GM23338 (cell line): ENCODE results near the gene FAM136A. TPM values are rescaled to one million over a fixed set of nuclear protein-coding genes. Genes with fewer than 3 reads are reported as not detected.

ENCODE experiments used
- ATAC-seq: fragments of 200-7000 bp; cut with Tn5 transposase; 3 replicates; pipeline ENCODE4 v1.9.1; 2020
- DNase-seq: peaks from one replicate; pipeline ENCODE4 v3.0.0-alpha.2; 2015; ENCODE audit warnings: low spot score
- H2AFZ ChIP-seq: fragments of 200-600 bp; sonication (generic); 2 replicates; pipeline ENCODE4 v1.8.0; 2016; ENCODE audit warnings: antibody characterized with exemption, mild to moderate bottlenecking, moderate library complexity
- H3F3A ChIP-seq: fragments of 200-600 bp; sonication (generic); replicated peaks from 2 replicates; pipeline ENCODE4 v1.8.0; 2017; ENCODE audit warnings: antibody characterized with exemption, mixed run types, low read depth
- H3K27ac ChIP-seq: fragments of 200-600 bp; sonication (generic); 2 replicates; pipeline ENCODE4 v1.6.1; 2016; ENCODE audit warnings: low read depth
- H3K27me3 ChIP-seq: fragments of 200-600 bp; sonication (generic); 2 replicates; pipeline ENCODE4 v1.8.0; 2016; ENCODE audit warnings: mild to moderate bottlenecking, mixed run types, moderate library complexity; ENCODE audit not compliant: insufficient read depth
- H3K36me3 ChIP-seq: fragments of 200-600 bp; sonication (generic); 2 replicates; pipeline ENCODE4 v1.8.0; 2016; ENCODE audit warnings: mild to moderate bottlenecking; ENCODE audit not compliant: insufficient read depth
- H3K4me1 ChIP-seq: fragments of 200-600 bp; sonication (generic); 2 replicates; pipeline ENCODE4 v1.8.0; 2016; ENCODE audit warnings: mild to moderate bottlenecking, moderate library complexity; ENCODE audit not compliant: insufficient read depth
- H3K4me2 ChIP-seq: fragments of 200-600 bp; sonication (generic); 2 replicates; pipeline ENCODE4 v1.7.1; 2017; ENCODE audit warnings: mixed run types
- H3K4me3 ChIP-seq: fragments of 200-600 bp; sonication (generic); 2 replicates; pipeline ENCODE4 v1.6.1; 2016; ENCODE audit warnings: mixed run types
- H3K79me2 ChIP-seq: fragments of 200-600 bp; sonication (generic); replicated peaks from 2 replicates; pipeline ENCODE4 v1.8.0; 2017; ENCODE audit warnings: mild to moderate bottlenecking; ENCODE audit not compliant: insufficient read depth
- H3K9me2 ChIP-seq: fragments of 200-600 bp; sonication (generic); 2 replicates; pipeline ENCODE4 v1.8.0; 2017; ENCODE audit not compliant: insufficient read depth
- H4K20me1 ChIP-seq: fragments of 200-600 bp; sonication (generic); replicated peaks from 2 replicates; pipeline ENCODE4 v1.8.0; 2017; ENCODE audit warnings: mild to moderate bottlenecking; ENCODE audit not compliant: insufficient read depth
- H3K27ac Mint-ChIP-seq: 2 replicates; pipeline ENCODE4 v1.8.0; 2020; ENCODE audit warnings: inconsistent platforms, mild to moderate bottlenecking, moderate library complexity, mixed read lengths
- H3K27me3 Mint-ChIP-seq: 3 replicates; pipeline ENCODE4 v1.8.0; 2022; ENCODE audit warnings: low read depth, mild to moderate bottlenecking, moderate library complexity, mixed read lengths, inconsistent platforms; ENCODE audit not compliant: insufficient read depth, poor library complexity
- H3K36me3 Mint-ChIP-seq: 3 replicates; pipeline ENCODE4 v1.8.0; 2021; ENCODE audit warnings: low read depth, mild to moderate bottlenecking, inconsistent platforms, moderate library complexity, mixed read lengths
- H3K4me1 Mint-ChIP-seq: 3 replicates; pipeline ENCODE4 v1.8.0; 2020; ENCODE audit warnings: mild to moderate bottlenecking, inconsistent platforms, mixed read lengths
- H3K4me3 Mint-ChIP-seq: 3 replicates; pipeline ENCODE4 v1.8.0; 2021; ENCODE audit warnings: moderate library complexity, mild to moderate bottlenecking, inconsistent platforms, mixed read lengths
- H3K9me3 Mint-ChIP-seq: 3 replicates; pipeline ENCODE4 v1.8.0; 2020; ENCODE audit warnings: moderate library complexity, mild to moderate bottlenecking, inconsistent platforms, mixed read lengths
- ETS1 ChIP-seq: IDR thresholded peaks from 2 replicates; pipeline ENCODE4 v1.6.1; 2016; ENCODE audit warnings: antibody characterized with exemption
- EZH2 ChIP-seq: fragments of 200-600 bp; sonication (generic); IDR thresholded peaks from one replicate; pipeline ENCODE4 v1.8.0; 2017; ENCODE audit warnings: antibody characterized with exemption, mild to moderate bottlenecking, low read depth; ENCODE audit not compliant: unreplicated experiment
- NANOG ChIP-seq: IDR thresholded peaks from 2 replicates; pipeline ENCODE4 v1.6.1; 2016; ENCODE audit warnings: antibody characterized with exemption, borderline replicate concordance
- REST ChIP-seq: IDR thresholded peaks from one replicate; pipeline ENCODE4 v1.6.1; 2018; ENCODE audit warnings: antibody characterized with exemption; ENCODE audit not compliant: unreplicated experiment
- ZNF114 ChIP-seq: fragments of 250-450 bp; sonication (Bioruptor Pico); IDR thresholded peaks from 2 replicates; pipeline ENCODE4 v1.5.0; 2020; ENCODE audit warnings: mild to moderate bottlenecking, moderate library complexity
- ZNF331 ChIP-seq: fragments of 250-450 bp; sonication (Bioruptor Pico); IDR thresholded peaks from 2 replicates; pipeline ENCODE4 v1.5.0; 2020; ENCODE audit warnings: low read depth, mild to moderate bottlenecking, moderate library complexity
- ZNF462 ChIP-seq: fragments of 250-450 bp; sonication (Bioruptor Pico); IDR thresholded peaks from 2 replicates; pipeline ENCODE4 v1.5.0; 2020; ENCODE audit warnings: mild to moderate bottlenecking, moderate library complexity
- polyA plus RNA-seq: library from polyadenylated mRNA; unstranded; fragments of >200 nt; fragmentation: Nextera tagmentation; extraction: Ambion mirVana; gene quantifications from 2 replicates; pipeline ENCODE4 v1.2.1, GENCODE V29; 2016
- total RNA-seq: library from RNA; depleted of rRNA; stranded (reverse); fragments of >200 nt; shearing (Covaris generic); gene quantifications from 2 replicates; pipeline ENCODE4 v1.2.3, GENCODE V29; 2014

The FAM136A gene
- total and polyA plus RNA-seq, 2 experiments from 2014 or later, result 115 to 150 TPM

GRCh38 chr2:70331012-70331411, 29.1 kb upstream of the FAM136A start:
- Histone ChIP-seq H3K27me3 (no peaks in the 10 kb centered on the region), H3K4me3 (no peak overlapping the region), H3K4me1 (no peaks in the 10 kb centered on the region; the same call in 1 of the 2 replicates), H2AFZ (no peak overlapping the region), H3K9me2 (no peaks in the 10 kb centered on the region), H3K27ac (no peak overlapping the region), H3K79me2 (no peaks in the 10 kb centered on the region), H3K36me3 (no peaks in the 10 kb centered on the region), H4K20me1 (no peaks in the 10 kb centered on the region), H3F3A (no peaks in the 10 kb centered on the region), H3K4me2 (no peak overlapping the region)
- Mint-ChIP-seq H3K4me3 (no peak overlapping the region), H3K9me3 (no peaks in the 10 kb centered on the region), H3K27me3 (no peaks in the 10 kb centered on the region), H3K36me3 (no peaks in the 10 kb centered on the region), H3K4me1 (peaks cover 7% of the 10 kb centered on the region; the same call in 2 of the 3 replicates), H3K27ac (no peak overlapping the region)
- ATAC-seq, result no peak; the same call in 2 of the 3 replicates
- DNase-seq, result no peak
- TF ChIP-seq ZNF331 (no peak), NANOG (no peak), REST (no peak), ZNF114 (CRISPR knock-in tag) (no peak)

- H3K27me3 Mint-ChIP-seq, result no peaks in the 10 kb centered on the region
- H3K36me3 Mint-ChIP-seq, result no peaks in the 10 kb centered on the region
- H3K9me3 Mint-ChIP-seq, result no peaks in the 10 kb centered on the region
- Histone ChIP-seq H2AFZ (no peak overlapping the region), H3K4me3 (no peak overlapping the region), H3K4me2 (no peak overlapping the region), H3K4me1 (no peaks in the 10 kb centered on the region; the same call in 1 of the 2 replicates), H3F3A (no peaks in the 10 kb centered on the region), H3K79me2 (no peaks in the 10 kb centered on the region), H3K9me2 (no peaks in the 10 kb centered on the region), H3K27me3 (no peaks in the 10 kb centered on the region), H3K36me3 (no peaks in the 10 kb centered on the region), H4K20me1 (no peaks in the 10 kb centered on the region), H3K27ac (no peak overlapping the region)
- H3K4me3 Mint-ChIP-seq, result no peak overlapping the region
- DNase-seq (no peak), ATAC-seq (no peak)
- peaks cover 7% of the 10 kb centered on the region; the same call in 2 of the 3 replicates for H3K4me1 Mint-ChIP-seq
- no peak overlapping the region for H3K27ac Mint-ChIP-seq
- TF ChIP-seq REST (no peak), ETS1 (no peak), ZNF462 (no peak), EZH2 (no peak)
Observed at GRCh38 chr2:70330476-70330875, 28.6 kb upstream of the FAM136A start.
